ENCODE measurements around the gene TCHHL1. TPM values are rescaled to one million over a fixed set of nuclear protein-coding genes. Genes with fewer than 3 reads are reported as not detected.

The TCHHL1 gene
- total RNA-seq (not detected), polyA plus RNA-seq (ENCODE audit: insufficient read depth, low read depth, low replicate concordance) (not detected)
- long read RNA-seq, donor 1, result 0 reads
- long read RNA-seq, donor 2, result 0 reads
- long read RNA-seq, donor 3, result 0 reads
- long read RNA-seq, donor 4, result 0 reads
- long read RNA-seq, donor 5, result 0 reads
- long read RNA-seq, donor 6, result 0 reads
- long read RNA-seq, donor 7, result 0 reads
- long read RNA-seq, donor 8, result 0 reads
- long read RNA-seq, donor 9, result 0 reads
- long read RNA-seq, donor 10, result 0 reads

DNA sequence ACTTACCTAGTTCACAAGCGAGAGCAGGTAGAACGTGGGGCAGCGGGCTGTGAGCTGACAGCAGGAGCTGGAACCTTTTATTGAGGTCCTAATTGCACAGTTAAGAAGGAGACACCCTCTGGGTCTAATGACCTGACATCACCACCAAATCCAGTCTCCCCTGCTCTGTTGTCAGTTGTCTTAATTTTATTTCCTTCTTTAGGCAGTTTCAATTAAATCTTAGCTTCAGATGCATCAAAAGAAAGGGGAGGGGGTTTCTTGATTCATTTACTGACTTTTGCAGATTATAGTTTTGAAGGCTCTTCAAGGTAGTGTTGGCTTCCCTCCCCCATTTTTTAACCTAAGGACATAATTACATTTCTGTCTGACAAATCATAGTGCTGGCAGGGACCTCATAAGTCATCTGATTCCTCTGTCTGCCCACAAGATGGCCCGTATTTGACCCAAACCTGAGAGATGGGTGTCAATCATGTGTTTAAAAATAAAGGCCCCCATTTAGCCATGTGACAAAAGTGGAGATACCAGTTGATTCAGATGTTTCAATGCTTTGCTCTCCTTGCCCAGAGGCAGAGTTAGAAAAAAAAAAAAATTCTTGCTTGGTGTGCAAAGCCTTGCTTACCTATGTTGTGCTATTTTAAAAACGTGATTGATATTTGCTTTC, at the start of gene TCHHL1:
TSS of gene TCHHL1 (minus strand) at position 51 of the 661 bp plus-strand sequence. CDS start 921 bp downstream, outside the sequence.
- no peaks in the 10 kb centered on the region for H3K27me3 ChIP-seq (ENCODE audit: control insufficient read depth, insufficient read depth, low read length)
- H3K4me1 ChIP-seq (ENCODE audit: control insufficient read depth in 2 of 3, insufficient read depth in 2 of 3, low read depth in 1 of 3, low read length in 3 of 3), result no peaks in the 10 kb centered on the region
- no peak for DNase-seq
- intact Hi-C loops (cut with DNase I), result no loop called here
- H3K27ac ChIP-seq (ENCODE audit: low read depth in 2 of 2, low read length in 2 of 2), result no peak within 1 kb of the TSS
- H3K4me3 ChIP-seq (ENCODE audit: low read length in 3 of 3), result no peak within 1 kb of the TSS
- no peaks in the 10 kb centered on the region for H3K9me3 ChIP-seq (ENCODE audit: control insufficient read depth in 2 of 3, insufficient read depth in 1 of 3, low read length in 3 of 3)
- H3K9ac ChIP-seq (ENCODE audit: low read length in 3 of 3), result no peak within 1 kb of the TSS
- TF ChIP-seq CTCF (IDR thresholded peaks at IDR 0.05; ENCODE audit: borderline replicate concordance, extremely low read depth, insufficient read depth), result no peak
- H3K36me3 ChIP-seq (ENCODE audit: control insufficient read depth in 2 of 3, insufficient read depth in 3 of 3, low read length in 3 of 3), result no peaks in the 10 kb centered on the region
- no peak for FAIRE-seq

DNA sequence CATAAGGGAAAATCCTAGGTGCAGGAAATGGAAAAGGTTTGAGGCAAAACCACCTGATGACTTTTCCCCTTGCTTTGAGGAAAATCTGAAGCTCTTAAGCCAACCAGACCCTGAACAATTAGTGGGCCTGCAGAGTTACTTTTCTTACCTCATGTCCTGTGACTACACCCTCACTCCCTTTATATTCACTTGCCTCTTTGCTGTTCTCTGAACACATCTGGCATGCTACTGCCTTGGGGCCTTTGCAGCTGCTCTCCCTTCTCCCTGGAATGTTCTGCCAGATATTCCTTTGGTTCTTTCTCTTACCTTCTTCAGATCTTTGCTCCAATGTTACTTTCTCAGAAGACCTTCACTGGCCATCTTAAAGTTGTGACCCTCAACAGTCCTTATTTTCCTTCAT, 48.4 kb upstream of the TCHHL1 start:
- H3K4me3 ChIP-seq (ENCODE audit: low read length in 3 of 3), result no peak overlapping the region

GRCh38 chr1:152130186-152130585, 41.3 kb upstream of the TCHHL1 start:
- Histone ChIP-seq H3K27me3 (ENCODE audit: control insufficient read depth, insufficient read depth, low read length) (no peaks in the 10 kb centered on the region), H3K4me1 (ENCODE audit: control insufficient read depth in 2 of 3, insufficient read depth in 2 of 3, low read depth in 1 of 3, low read length in 3 of 3) (no peaks in the 10 kb centered on the region), H3K9ac (ENCODE audit: low read length in 3 of 3) (no peak overlapping the region), H3K27ac (ENCODE audit: low read depth in 2 of 2, low read length in 2 of 2) (no peak overlapping the region), H3K36me3 (ENCODE audit: control insufficient read depth in 2 of 3, insufficient read depth in 3 of 3, low read length in 3 of 3) (no peaks in the 10 kb centered on the region), H3K9me3 (ENCODE audit: control insufficient read depth in 2 of 3, insufficient read depth in 1 of 3, low read length in 3 of 3) (peaks cover 0 to 2% (median 0%) of the 10 kb centered on the region in 3 donors), H3K4me3 (ENCODE audit: low read length in 3 of 3) (no peak overlapping the region)
- FAIRE-seq, result no peak
- no peak for TF ChIP-seq CTCF (IDR thresholded peaks at IDR 0.05; ENCODE audit: borderline replicate concordance, extremely low read depth, insufficient read depth)
- no peak for DNase-seq
- intact Hi-C loops (cut with DNase I), result no loop called here

More for the DNA sequence above, 48.4 kb upstream of the TCHHL1 start:
- Histone ChIP-seq H3K4me1 (ENCODE audit: control insufficient read depth in 2 of 3, insufficient read depth in 2 of 3, low read depth in 1 of 3, low read length in 3 of 3) (no peaks in the 10 kb centered on the region), H3K36me3 (ENCODE audit: control insufficient read depth in 2 of 3, insufficient read depth in 3 of 3, low read length in 3 of 3) (no peaks in the 10 kb centered on the region), H3K27ac (ENCODE audit: low read depth in 2 of 2, low read length in 2 of 2) (no peak overlapping the region), H3K9me3 (ENCODE audit: control insufficient read depth in 2 of 3, insufficient read depth in 1 of 3, low read length in 3 of 3) (no peaks in the 10 kb centered on the region), H3K9ac (ENCODE audit: low read length in 3 of 3) (no peak overlapping the region), H3K27me3 (ENCODE audit: control insufficient read depth, insufficient read depth, low read length) (no peaks in the 10 kb centered on the region)
- TF ChIP-seq CTCF (IDR thresholded peaks at IDR 0.05; ENCODE audit: borderline replicate concordance, extremely low read depth, insufficient read depth), result no peak
- FAIRE-seq (no peak), DNase-seq (no peak)
- intact Hi-C loops (cut with DNase I), result no loop called here
